H1 (cell line): ENCODE results near the gene ABHD13. TPM values are rescaled to one million over a fixed set of nuclear protein-coding genes. Genes with fewer than 3 reads are reported as not detected.

Experiments
- CTCF ChIA-PET: fragments of 300-600 bp; sonication (Branson Sonifier 250); formaldehyde crosslinking; loops from one replicate; lab custom pipeline; 2021; ENCODE audit not compliant: partially characterized antibody; lab: Charles Lee
- POLR2A ChIA-PET: fragments of 300-600 bp; sonication (Branson Sonifier 250); formaldehyde crosslinking; loops from one replicate; lab custom pipeline; 2021; ENCODE audit warnings: inconsistent platforms; ENCODE audit not compliant: partially characterized antibody; lab: Charles Lee
- DNase-seq, 2 experiments: peaks; one replicate each; pipeline versions ENCODE4 v3.0.0 to v3.0.0-alpha.2; 2010 to 2022; ENCODE audit warnings: low spot score in 2 of 2, low read depth in 1 of 2, mixed read lengths in 1 of 2
- FAIRE-seq: peaks from 2 replicates; lab custom pipeline; 2011; peaks lifted over from hg19 to GRCh38; lab: Jason Lieb, UNC
- H2AFZ ChIP-seq: 2 replicates; pipeline ENCODE4 v1.8.1; 2012; ENCODE audit warnings: low read length, inconsistent platforms
- H2AK5ac ChIP-seq: 2 replicates; pipeline ENCODE4 v1.6.1; 2013; ENCODE audit warnings: low read depth, low read length
- H2BK120ac ChIP-seq: replicated peaks from 2 replicates; pipeline ENCODE3; 2013; ENCODE audit warnings: low read depth, low read length, inconsistent platforms
- H2BK12ac ChIP-seq: 2 replicates; pipeline ENCODE4 v1.6.1; 2013; ENCODE audit warnings: low read depth, low read length
- H2BK15ac ChIP-seq: 2 replicates; pipeline ENCODE4 v1.6.1; 2013; ENCODE audit warnings: low read length
- H2BK20ac ChIP-seq: 2 replicates; pipeline ENCODE4 v1.6.1; 2013; ENCODE audit warnings: low read length
- H2BK5ac ChIP-seq: 2 replicates; pipeline ENCODE4 v1.6.1; 2013; ENCODE audit warnings: low read depth, low read length
- H3K14ac ChIP-seq: 2 replicates; pipeline ENCODE4 v1.6.1; 2013; ENCODE audit warnings: inconsistent platforms; ENCODE audit not compliant: insufficient read length
- H3K18ac ChIP-seq: 2 replicates; pipeline ENCODE4 v1.6.1; 2013; ENCODE audit warnings: low read length; ENCODE audit errors: extremely low read depth
- H3K23ac ChIP-seq: 2 replicates; pipeline ENCODE4 v1.6.1; 2013; ENCODE audit warnings: inconsistent platforms; ENCODE audit not compliant: insufficient read length
- H3K23me2 ChIP-seq: 2 replicates; pipeline ENCODE4 v1.6.1; 2013; ENCODE audit warnings: low read depth, low read length
- H3K27ac ChIP-seq: 2 replicates; pipeline ENCODE4 v1.6.1; 2011; ENCODE audit warnings: low read depth, low read length, inconsistent platforms
- H3K27me3 ChIP-seq, 4 experiments: replicated peaks in 1 of 4; 1 replicate in 1 of 4; 2 replicates in 3 of 4; pipeline versions ENCODE4 v1.6.1 to v1.8.1; 2011 to 2013; ENCODE audit warnings: low read length in 3 of 4, mild to moderate bottlenecking in 3 of 4, inconsistent platforms in 2 of 4, mixed read lengths in 2 of 4, moderate library complexity in 1 of 4; ENCODE audit not compliant: control insufficient read depth in 3 of 4, insufficient read depth in 3 of 4; ENCODE audit errors: extremely low read depth in 1 of 4
- H3K36me3 ChIP-seq, 4 experiments: 2 replicates each; pipeline versions ENCODE4 v1.6.1 to v1.8.1; 2011 to 2013; ENCODE audit warnings: mild to moderate bottlenecking in 4 of 4, low read length in 3 of 4, moderate library complexity in 2 of 4, control low read depth in 1 of 4, inconsistent platforms in 1 of 4; ENCODE audit not compliant: insufficient read depth in 4 of 4, control insufficient read depth in 2 of 4
- H3K4ac ChIP-seq: replicated peaks from 2 replicates; pipeline ENCODE3; 2013; ENCODE audit warnings: low read length, low read depth, mixed read lengths, inconsistent platforms; ENCODE audit not compliant: insufficient read length
- H3K4me1 ChIP-seq, 4 experiments: replicated peaks in 1 of 4; 1 replicate in 1 of 4; 2 replicates in 3 of 4; pipeline versions ENCODE4 v1.6.1 to v1.8.1; 2011 to 2013; ENCODE audit warnings: low read length in 3 of 4, inconsistent platforms in 2 of 4, mixed read lengths in 1 of 4; ENCODE audit not compliant: insufficient read depth in 4 of 4, control insufficient read depth in 3 of 4
- H3K4me2 ChIP-seq, 2 experiments: 2 replicates each; pipeline versions ENCODE4 v1.6.1 to v1.8.1; 2011 to 2013; ENCODE audit warnings: low read depth in 2 of 2, low read length in 2 of 2, control low read depth in 1 of 2, inconsistent platforms in 1 of 2, mild to moderate bottlenecking in 1 of 2; ENCODE audit not compliant: insufficient read depth in 1 of 2
- H3K4me3 ChIP-seq, 4 experiments: fragments of 200-600, 300-600 bp in 1 of 4; sonication (generic), shearing (Covaris generic), sonication (Bioruptor Twin) in 1 of 4; 2 replicates each; pipeline versions ENCODE4 v1.5.1 to v1.8.1; 2011 to 2016; ENCODE audit warnings: low read length in 4 of 4, low read depth in 3 of 4, control low read depth in 2 of 4, inconsistent platforms in 2 of 4, mild to moderate bottlenecking in 2 of 4, mixed read lengths in 1 of 4, moderate library complexity in 1 of 4; ENCODE audit not compliant: insufficient read depth in 2 of 4; ENCODE audit errors: extremely low read depth in 1 of 4
- H3K56ac ChIP-seq: replicated peaks from 2 replicates; pipeline ENCODE3; 2013; ENCODE audit warnings: low read depth, mild to moderate bottlenecking, mixed read lengths, low read length, inconsistent platforms; ENCODE audit not compliant: insufficient read length
- H3K79me1 ChIP-seq: 2 replicates; pipeline ENCODE4 v1.6.1; 2013; ENCODE audit warnings: low read depth, low read length, control low read depth
- H3K79me2 ChIP-seq, 2 experiments: 2 replicates each; pipeline versions ENCODE4 v1.6.1 to v1.8.1; 2012 to 2013; ENCODE audit warnings: low read length in 2 of 2, mild to moderate bottlenecking in 2 of 2, inconsistent platforms in 1 of 2; ENCODE audit not compliant: insufficient read depth in 2 of 2, control insufficient read depth in 1 of 2
- H3K9ac ChIP-seq, 4 experiments: replicated peaks in 1 of 4; 1 replicate in 1 of 4; 2 replicates in 3 of 4; pipeline versions ENCODE4 v1.6.1 to v1.8.1; 2011 to 2013; ENCODE audit warnings: low read depth in 3 of 4, low read length in 3 of 4, control low read depth in 2 of 4, mild to moderate bottlenecking in 2 of 4, moderate library complexity in 2 of 4, inconsistent platforms in 1 of 4; ENCODE audit errors: extremely low read depth in 1 of 4
- H3K9me3 ChIP-seq, 2 experiments: 2 replicates each; pipeline versions ENCODE4 v1.6.1 to v1.8.1; 2012 to 2013; ENCODE audit warnings: mild to moderate bottlenecking in 2 of 2, moderate library complexity in 2 of 2, control low read depth in 1 of 2, inconsistent platforms in 1 of 2, low read depth in 1 of 2, low read length in 1 of 2, mixed read lengths in 1 of 2; ENCODE audit not compliant: insufficient read depth in 2 of 2
- H4K20me1 ChIP-seq, 2 experiments: replicated peaks in 1 of 2; 2 replicates each; pipeline versions ENCODE3 to v1.8.1; 2011 to 2013; ENCODE audit warnings: inconsistent platforms in 2 of 2, low read length in 2 of 2, mild to moderate bottlenecking in 1 of 2; ENCODE audit not compliant: insufficient read depth in 2 of 2, control insufficient read depth in 1 of 2
- H4K5ac ChIP-seq: 2 replicates; pipeline ENCODE4 v1.6.1; 2013; ENCODE audit warnings: low read length, low read depth, mixed read lengths, inconsistent platforms; ENCODE audit not compliant: insufficient read length
- H4K8ac ChIP-seq: 2 replicates; pipeline ENCODE4 v1.8.0; 2013; ENCODE audit warnings: mild to moderate bottlenecking, moderate library complexity, low read length, inconsistent platforms; ENCODE audit not compliant: insufficient read depth; ENCODE audit errors: extremely low read depth
- H4K91ac ChIP-seq: replicated peaks from 2 replicates; pipeline ENCODE3; 2013; ENCODE audit warnings: low read length, mixed read lengths, inconsistent platforms; ENCODE audit not compliant: insufficient read length
- BCL11A ChIP-seq, 2 experiments: IDR thresholded peaks; one replicate each; pipeline ENCODE4 v1.6.1; 2011; ENCODE audit warnings: low read depth in 2 of 2, low read length in 2 of 2, mild to moderate bottlenecking in 2 of 2
- CBX8 ChIP-seq: fragments of 300-800, 300-1000 bp; sonication (generic); IDR thresholded peaks from 2 replicates; pipeline ENCODE4 v1.7.1; 2016; ENCODE audit warnings: low read depth, low read length, borderline replicate concordance
- FOSL1 ChIP-seq: IDR thresholded peaks from 2 replicates; pipeline ENCODE4 v1.6.1; 2011; ENCODE audit warnings: mild to moderate bottlenecking, low read depth, low read length, moderate library complexity; ENCODE audit not compliant: insufficient read depth
- GABPA ChIP-seq: IDR thresholded peaks from 2 replicates; pipeline ENCODE4 v1.6.1; 2011; ENCODE audit warnings: mild to moderate bottlenecking, low read length, moderate library complexity, borderline replicate concordance; ENCODE audit not compliant: insufficient read depth
- HDAC2 ChIP-seq, 2 experiments: fragments of 300-600 bp in 1 of 2; sonication (generic) in 1 of 2; IDR thresholded peaks; 2 replicates each; pipeline ENCODE4 v1.6.1; 2011 to 2012; ENCODE audit warnings: low read depth in 2 of 2, low read length in 2 of 2, mild to moderate bottlenecking in 2 of 2, moderate library complexity in 2 of 2, borderline replicate concordance in 1 of 2, inconsistent platforms in 1 of 2
- KDM5A ChIP-seq: fragments of 200-600 bp; IDR thresholded peaks from 2 replicates; pipeline ENCODE4 v1.7.1; 2012; ENCODE audit warnings: mild to moderate bottlenecking, low read length, inconsistent platforms, mixed read lengths
- NANOG ChIP-seq: IDR thresholded peaks from 2 replicates; pipeline ENCODE4 v1.6.1; 2011; ENCODE audit warnings: low read length, low read depth, mild to moderate bottlenecking, inconsistent platforms; ENCODE audit not compliant: insufficient read depth, poor library complexity, severe bottlenecking
- POLR2AphosphoS5 ChIP-seq: IDR thresholded peaks from 2 replicates; pipeline ENCODE4 v1.6.1; 2011; ENCODE audit warnings: low read depth, low read length
- RNF2 ChIP-seq: fragments of 200-900, 300-1000 bp; sonication (generic); IDR thresholded peaks from 2 replicates; pipeline ENCODE4 v1.7.1; 2016; ENCODE audit warnings: borderline replicate concordance, low read depth, mild to moderate bottlenecking, antibody characterized with exemption, low read length; ENCODE audit not compliant: poor library complexity, severe bottlenecking; ENCODE audit errors: missing control alignments
- SIN3A ChIP-seq, 2 experiments: IDR thresholded peaks in 1 of 2; conservative IDR thresholded peaks in 1 of 2; 2 replicates each; pipeline ENCODE4 v1.6.1; 2011 to 2012; ENCODE audit warnings: low read length in 2 of 2, improper control_type of control experiment in 1 of 2, low read depth in 1 of 2, mild to moderate bottlenecking in 1 of 2
- SIRT6 ChIP-seq: IDR thresholded peaks from one replicate; pipeline ENCODE4 v1.7.1; 2012; ENCODE audit warnings: low read length, inconsistent platforms
- SRF ChIP-seq: IDR thresholded peaks from 2 replicates; pipeline ENCODE4 v1.6.1; 2011; ENCODE audit warnings: mild to moderate bottlenecking, low read depth, low read length, moderate library complexity
- YY1 ChIP-seq: IDR thresholded peaks from 2 replicates; pipeline ENCODE4 v1.6.1; 2011; ENCODE audit warnings: low read depth, mild to moderate bottlenecking, low read length
- WGBS, 2 experiments: shearing (Covaris generic) in 1 of 2; methylation state at CpG; one replicate each; pipeline versions ENCODE4 v1.1.6 to v1.1.7; 2013 to 2015; ENCODE audit warnings: low lambda C conversion rate in 2 of 2, mixed read lengths in 2 of 2, inconsistent platforms in 1 of 2, low coverage in 1 of 2, missing lambda C conversion rate in 1 of 2; ENCODE audit not compliant: insufficient replicate concordance in 2 of 2, insufficient coverage in 1 of 2, insufficient read length in 1 of 2; ENCODE audit errors: extremely low coverage in 1 of 2, missing lambda C conversion rate in 1 of 2; 5-methylcytosine and 5-hydroxymethylcytosine counted together
- polyA plus RNA-seq, 7 experiments: library from polyadenylated mRNA; depleted of rRNA in 3 of 7; stranded (reverse) in 5 of 7; unstranded in 2 of 7; fragments of >200 nt in 5 of 7; fragments of 200-250 nt in 2 of 7; gene quantifications; 1 replicate in 5 of 7; 2 replicates in 1 of 7; 4 replicates in 1 of 7; pipeline versions ENCODE4 v1.2.1 to v1.2.3, GENCODE V29; 2011 to 2013; ENCODE audit warnings: missing spikeins in 2 of 7, mixed read lengths in 2 of 7
- total RNA-seq: library from RNA; stranded (reverse); fragmentation: NEBNext Ultra II Directional; extraction: Animal tissue kit (Norgen Biotek cat#: 25700); gene quantifications from 2 replicates; pipeline ENCODE4 v1.2.1, GENCODE V29; 2021
- TF ChIP-seq, protein P1 (sequence below): IDR thresholded peaks from 2 replicates; pipeline ENCODE4 v1.6.1; 2012; ENCODE audit warnings: inconsistent platforms

ABHD13 gene
- total and polyA plus RNA-seq, 2 of the 8 experiments (the other 6 are each of a cell fraction or from before 2014, with no cell fraction given) = 3.5 to 6.6 TPM

DNA sequence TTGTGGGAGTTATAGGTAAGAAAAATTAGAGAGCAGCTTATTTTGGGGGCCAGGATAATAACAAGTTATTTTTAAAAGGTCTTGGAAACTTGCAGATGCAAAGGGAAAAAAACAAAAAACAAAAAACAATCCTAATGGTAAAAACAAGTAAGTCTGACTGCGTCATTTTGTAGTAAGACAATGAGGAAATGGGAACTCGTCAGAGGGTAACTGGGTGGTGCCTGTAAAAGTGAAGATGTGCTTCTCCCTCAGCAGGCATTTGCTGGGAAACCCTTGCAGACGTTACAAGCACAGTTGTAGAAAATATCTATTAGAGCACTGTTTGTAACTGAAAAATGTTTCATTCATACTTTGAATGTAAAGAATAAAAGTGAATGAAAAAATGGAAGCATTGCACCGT, 49.2 kb downstream of the ABHD13 start:
- H3K9me3 ChIP-seq = no peaks in the 10 kb centered on the region
- CTCF ChIA-PET = no interaction called here
- H3K79me1 ChIP-seq = no peaks in the 10 kb centered on the region
- H2BK20ac ChIP-seq = no peak overlapping the region
- H3K4me1 ChIP-seq = no peaks in the 10 kb centered on the region; a peak in 1 of 7 replicates
- no peaks in the 10 kb centered on the region for H3K36me3 ChIP-seq
- no peak overlapping the region for H3K27ac ChIP-seq
- no peaks in the 10 kb centered on the region for H4K20me1 ChIP-seq
- no peak overlapping the region for H2AFZ ChIP-seq
- no peak overlapping the region for H3K4me2 ChIP-seq
- H3K4ac ChIP-seq = no peak overlapping the region
- H2BK5ac ChIP-seq = no peak overlapping the region
- no peak overlapping the region for H4K5ac ChIP-seq
- no peak overlapping the region for H2AK5ac ChIP-seq
- H3K56ac ChIP-seq = no peak overlapping the region
- H3K79me2 ChIP-seq = no peaks in the 10 kb centered on the region
- DNase-seq (no peak), FAIRE-seq (no peak)
- no peaks in the 10 kb centered on the region; the same call in 1 of the 2 replicates for H3K23me2 ChIP-seq
- no peak overlapping the region for H3K4me3 ChIP-seq
- no peak overlapping the region for H3K9ac ChIP-seq
- H3K23ac ChIP-seq = no peak overlapping the region
- no peak overlapping the region for H4K8ac ChIP-seq
- H2BK120ac ChIP-seq = no peak overlapping the region
- WGBS, 2 experiments = 90% methylated on average over 4 of the region's 4 CpGs; no CpG with 5 or more reads in 1 of the 2 experiments
- no peak overlapping the region for H4K91ac ChIP-seq
- no peak overlapping the region for H3K18ac ChIP-seq
- POLR2A ChIA-PET = no interaction called here
- no peak overlapping the region for H2BK15ac ChIP-seq
- no peaks in the 10 kb centered on the region for H3K27me3 ChIP-seq
- no peak overlapping the region for H2BK12ac ChIP-seq
- no peak overlapping the region for H3K14ac ChIP-seq
- TF ChIP-seq YY1 (no peak), FOSL1 (no peak), KDM5A (no peak), SIRT6 (no peak), BCL11A (IDR thresholded peaks at IDR 0.05; ENCODE audit: low read depth in 2 of 2, low read length in 2 of 2) (no peak), RNF2 (no peak), GABPA (no peak), SIN3A (conservative IDR thresholded peaks at IDR 0.05 in 1 of 2, IDR thresholded peaks at IDR 0.05 in 1 of 2; ENCODE audit: low read depth in 1 of 2, low read length in 2 of 2) (no peak), SRF (no peak), NANOG (no peak), CBX8 (no peak), POLR2AphosphoS5 (no peak), HDAC2 (IDR thresholded peaks at IDR 0.05; ENCODE audit: borderline replicate concordance in 1 of 2, low read depth in 2 of 2, low read length in 2 of 2) (no peak)
- TF ChIP-seq, protein P1, sequence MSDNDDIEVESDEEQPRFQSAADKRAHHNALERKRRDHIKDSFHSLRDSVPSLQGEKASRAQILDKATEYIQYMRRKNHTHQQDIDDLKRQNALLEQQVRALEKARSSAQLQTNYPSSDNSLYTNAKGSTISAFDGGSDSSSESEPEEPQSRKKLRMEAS = no peak
